Dedifferentiated amniotic fluid mesenchymal stem cell (primary cell): ENCODE data around the gene HTR7.

Experiments used
- DNase-seq: peaks from one replicate; pipeline ENCODE4 v3.0.0-alpha.2; 2016; ENCODE audit errors: extremely low spot score

HTR7 gene

DNA sequence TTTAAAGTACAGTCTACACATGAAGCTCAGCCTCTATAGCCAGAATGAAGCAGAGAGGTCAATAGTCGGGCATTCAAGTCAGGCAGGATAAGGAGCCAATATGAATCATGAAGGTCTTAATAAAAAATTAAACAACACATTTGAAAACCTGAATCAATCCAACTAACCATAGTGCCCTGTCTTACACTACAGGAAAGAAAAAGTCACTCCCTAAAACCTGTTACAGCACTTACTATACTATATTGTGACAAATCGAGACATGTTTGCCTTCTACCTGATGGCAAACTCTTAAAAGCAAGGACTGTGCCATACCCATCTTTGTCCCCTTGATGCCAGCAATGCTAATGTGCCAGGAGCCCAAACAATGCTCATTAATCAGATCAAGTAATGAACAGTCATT, 117.6 kb downstream of the HTR7 start:
- DNase-seq = no peak

DNA sequence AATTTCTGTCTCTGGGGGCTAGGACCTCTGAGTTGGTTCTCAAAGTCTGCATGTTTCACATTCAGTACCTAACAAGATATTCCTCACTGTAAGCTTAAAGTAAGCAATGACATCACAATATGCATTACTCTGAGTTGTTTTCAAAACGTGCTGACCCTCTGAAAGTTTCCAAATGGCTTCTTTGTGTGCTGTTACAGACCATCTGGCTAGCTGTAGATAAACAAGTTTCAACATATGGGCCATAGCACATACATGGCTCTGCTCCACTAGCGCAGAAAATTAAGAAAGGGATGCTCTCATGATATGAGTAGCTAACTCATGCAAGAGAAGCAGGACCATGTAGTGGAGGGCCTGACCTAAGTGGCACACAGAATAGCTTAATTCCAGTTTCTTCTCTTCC, 119.0 kb downstream of the HTR7 start:
- DNase-seq = no peak

- DNase-seq = no peak
Measured at GRCh38 chr10:90734415-90734814, 123.4 kb downstream of the HTR7 start.

- no peak for DNase-seq
Measured at GRCh38 chr10:90732581-90732980, 125.3 kb downstream of the HTR7 start.

DNA sequence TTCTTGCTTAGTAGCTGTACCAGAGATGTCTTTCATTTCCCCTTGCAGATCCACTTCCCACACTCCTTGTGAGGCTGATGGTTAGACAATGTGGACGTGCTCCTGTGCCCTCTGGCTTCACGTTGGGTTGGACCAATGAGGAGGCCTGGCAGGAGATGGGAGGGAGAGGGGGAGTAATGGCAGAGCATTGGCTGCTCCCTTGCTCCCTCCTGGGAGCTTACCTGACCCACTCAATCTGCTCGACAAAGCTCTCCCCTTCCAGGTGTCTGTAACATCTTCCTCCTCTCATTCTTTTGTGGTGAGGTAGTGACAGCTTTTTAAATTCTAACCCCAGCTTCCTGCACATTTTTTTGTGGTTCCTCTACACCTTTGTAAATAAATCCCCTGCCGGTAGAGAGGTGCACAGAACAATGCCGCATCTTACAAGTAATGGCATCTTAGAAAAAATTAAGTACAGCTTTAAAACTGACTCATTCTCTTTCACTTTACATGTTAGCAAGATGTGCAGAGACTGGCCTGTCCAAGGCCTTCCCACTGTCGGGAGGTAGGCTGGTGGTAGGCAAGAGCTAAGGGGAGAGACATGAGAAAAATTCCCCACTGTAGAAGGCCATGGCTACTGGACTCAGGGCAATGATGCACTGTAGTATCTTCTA, 134.3 kb downstream of the HTR7 start:
- no peak for DNase-seq

- no peak for DNase-seq
Measured at GRCh38 chr10:90722832-90723231, 135.0 kb downstream of the HTR7 start.

GRCh38 chr10:90718182-90718581, 139.7 kb downstream of the HTR7 start:
- DNase-seq = no peak

- DNase-seq = no peak
Measured at GRCh38 chr10:90712529-90712928, 145.3 kb downstream of the HTR7 start.

DNA sequence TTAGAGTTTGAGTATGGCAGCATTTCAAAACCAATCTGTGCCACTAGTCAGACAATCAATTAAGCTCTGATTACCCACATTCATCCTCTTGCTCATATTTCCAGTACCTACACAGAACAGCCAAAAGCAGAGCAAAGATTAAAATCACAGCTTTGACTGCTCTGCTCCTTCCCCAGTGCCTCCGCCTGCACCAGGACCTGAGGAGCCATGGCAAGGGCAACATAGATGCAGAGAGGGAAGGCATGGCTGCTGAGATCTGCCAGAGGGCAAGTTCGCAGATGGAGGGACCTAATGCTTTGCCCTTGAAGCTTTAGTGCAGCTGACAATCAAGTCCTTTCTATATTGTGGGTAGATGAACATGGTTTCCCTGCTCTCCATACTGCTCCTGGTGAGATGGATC, 148.1 kb downstream of the HTR7 start:
- no peak for DNase-seq

DNA sequence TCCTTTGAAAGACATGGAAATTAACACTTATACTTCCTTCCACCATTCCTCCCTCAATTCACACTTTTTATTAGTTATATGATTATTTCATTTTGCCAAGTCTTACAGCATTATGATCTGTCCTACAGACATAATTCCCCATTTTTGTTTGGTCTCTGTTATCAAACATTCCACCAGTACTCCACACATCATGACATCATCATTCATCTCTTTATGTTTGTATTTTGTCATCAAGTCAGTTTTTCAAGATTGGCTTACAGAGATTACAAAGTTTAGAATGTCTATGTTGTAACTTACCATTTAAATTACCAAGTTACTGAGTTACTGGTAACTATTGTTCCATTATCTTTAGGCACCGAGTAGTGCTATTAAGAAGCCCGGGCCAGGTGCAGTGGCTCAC, 150.2 kb downstream of the HTR7 start:
- DNase-seq = no peak

- DNase-seq = no peak
Measured at GRCh38 chr10:90701428-90701827, 156.4 kb downstream of the HTR7 start.

DNA sequence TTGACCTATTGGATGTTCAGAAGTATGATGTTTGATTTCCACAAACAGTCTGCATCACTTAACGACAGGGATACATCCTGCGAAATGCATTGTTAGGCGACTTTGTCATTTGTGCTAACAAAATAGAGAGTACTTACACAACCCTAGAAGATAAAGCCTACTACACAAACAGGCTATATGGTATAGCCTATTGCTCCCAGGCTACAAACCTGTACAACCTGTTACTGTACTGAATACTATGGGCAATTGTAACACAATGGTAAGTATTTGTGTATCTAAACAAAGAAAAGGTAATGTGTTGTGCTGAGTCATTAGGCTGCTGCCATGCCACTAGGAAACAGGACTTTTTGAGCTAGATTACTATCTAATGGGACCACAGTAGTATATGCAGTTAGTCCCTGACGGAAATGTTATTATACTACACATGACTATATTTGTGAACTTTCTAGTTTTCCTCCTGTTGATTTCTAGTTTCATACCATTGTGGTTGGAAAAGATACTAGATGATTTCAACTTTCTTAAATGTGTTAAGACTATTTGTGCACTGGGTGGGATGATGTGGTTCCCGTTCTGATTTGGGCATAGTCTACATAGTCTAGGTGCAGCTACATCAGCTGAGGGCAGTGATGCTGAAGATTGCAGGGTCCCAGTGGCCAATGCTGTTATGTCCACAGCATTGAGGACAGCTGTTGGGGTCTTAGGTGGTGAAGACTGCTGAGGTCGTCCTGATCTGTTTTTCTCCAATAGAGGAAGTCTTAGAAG, 161.7 kb downstream of the HTR7 start:
- DNase-seq = no peak
